Measurements from ENCODE around the gene TRAM2. TPM values are rescaled to one million over a fixed set of nuclear protein-coding genes. Genes with fewer than 3 reads are reported as not detected.
A peak's percentile ranks its signal among the peaks of the same experiment; 100 is the strongest.

The TRAM2 gene
- total RNA-seq, 1 experiment from 2014 or later: 13.4 TPM

- TF ChIP-seq, protein P1, sequence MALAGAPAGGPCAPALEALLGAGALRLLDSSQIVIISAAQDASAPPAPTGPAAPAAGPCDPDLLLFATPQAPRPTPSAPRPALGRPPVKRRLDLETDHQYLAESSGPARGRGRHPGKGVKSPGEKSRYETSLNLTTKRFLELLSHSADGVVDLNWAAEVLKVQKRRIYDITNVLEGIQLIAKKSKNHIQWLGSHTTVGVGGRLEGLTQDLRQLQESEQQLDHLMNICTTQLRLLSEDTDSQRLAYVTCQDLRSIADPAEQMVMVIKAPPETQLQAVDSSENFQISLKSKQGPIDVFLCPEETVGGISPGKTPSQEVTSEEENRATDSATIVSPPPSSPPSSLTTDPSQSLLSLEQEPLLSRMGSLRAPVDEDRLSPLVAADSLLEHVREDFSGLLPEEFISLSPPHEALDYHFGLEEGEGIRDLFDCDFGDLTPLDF (CRISPR knock-in tag; IDR thresholded peaks at IDR 0.05): no peak
- no peak for TF ChIP-seq ATF2 (CRISPR knock-in tag; IDR thresholded peaks at IDR 0.05; ENCODE audit: borderline replicate concordance, low read depth)
- TF ChIP-seq, protein P2, sequence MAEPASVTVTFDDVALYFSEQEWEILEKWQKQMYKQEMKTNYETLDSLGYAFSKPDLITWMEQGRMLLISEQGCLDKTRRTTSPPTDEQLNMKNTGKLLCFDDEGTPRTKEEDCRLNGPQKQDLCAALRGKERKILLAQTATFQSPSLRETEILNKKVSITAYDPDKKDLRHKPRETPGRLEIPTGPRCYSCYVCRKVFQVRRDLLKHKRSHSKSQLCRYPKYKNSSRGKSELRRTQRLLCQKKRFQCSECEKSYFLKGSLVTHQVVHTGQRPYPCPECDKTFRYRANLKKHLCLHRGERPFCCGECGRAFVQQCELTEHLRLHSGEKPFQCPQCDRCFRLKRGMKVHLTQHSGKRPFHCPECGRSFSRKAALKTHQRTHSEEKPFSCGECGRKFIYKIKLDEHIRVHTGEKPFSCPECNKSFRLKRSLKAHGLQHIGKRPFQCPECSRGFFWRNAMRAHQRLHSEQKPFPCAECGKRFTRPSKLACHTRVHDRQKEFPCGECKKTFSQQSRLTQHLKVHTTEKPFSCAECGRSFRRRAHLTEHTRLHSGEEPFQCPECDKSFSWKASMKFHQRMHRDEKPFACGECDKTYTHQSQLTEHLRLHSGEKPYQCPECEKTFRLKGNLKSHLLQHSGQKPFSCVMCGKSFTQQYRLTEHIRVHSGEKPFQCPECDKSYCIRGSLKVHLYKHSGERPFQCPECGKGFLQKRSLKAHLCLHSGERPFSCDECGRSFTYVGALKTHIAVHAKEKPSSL (CRISPR knock-in tag; conservative IDR thresholded peaks at IDR 0.05): no peak
- TF ChIP-seq ZNF219 (CRISPR knock-in tag; IDR thresholded peaks at IDR 0.05; ENCODE audit: borderline replicate concordance): no peak
- TF ChIP-seq MXD4 (CRISPR knock-in tag; IDR thresholded peaks at IDR 0.05; ENCODE audit: borderline replicate concordance): no peak
- TF ChIP-seq, protein P3, sequence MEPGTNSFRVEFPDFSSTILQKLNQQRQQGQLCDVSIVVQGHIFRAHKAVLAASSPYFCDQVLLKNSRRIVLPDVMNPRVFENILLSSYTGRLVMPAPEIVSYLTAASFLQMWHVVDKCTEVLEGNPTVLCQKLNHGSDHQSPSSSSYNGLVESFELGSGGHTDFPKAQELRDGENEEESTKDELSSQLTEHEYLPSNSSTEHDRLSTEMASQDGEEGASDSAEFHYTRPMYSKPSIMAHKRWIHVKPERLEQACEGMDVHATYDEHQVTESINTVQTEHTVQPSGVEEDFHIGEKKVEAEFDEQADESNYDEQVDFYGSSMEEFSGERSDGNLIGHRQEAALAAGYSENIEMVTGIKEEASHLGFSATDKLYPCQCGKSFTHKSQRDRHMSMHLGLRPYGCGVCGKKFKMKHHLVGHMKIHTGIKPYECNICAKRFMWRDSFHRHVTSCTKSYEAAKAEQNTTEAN (CRISPR knock-in tag; IDR thresholded peaks at IDR 0.05): no peak
- TF ChIP-seq ARID4B (CRISPR knock-in tag; IDR thresholded peaks at IDR 0.05; ENCODE audit: borderline replicate concordance): no peak
- no peak for TF ChIP-seq ZBTB21 (CRISPR knock-in tag; IDR thresholded peaks at IDR 0.05; ENCODE audit: borderline replicate concordance)
- no peak for TF ChIP-seq NFE2L1 (CRISPR knock-in tag; IDR thresholded peaks at IDR 0.05)
- no peak for TF ChIP-seq ZNF138 (CRISPR knock-in tag; conservative IDR thresholded peaks at IDR 0.05)
- no peak for TF ChIP-seq ZNF232 (CRISPR knock-in tag; IDR thresholded peaks at IDR 0.05)
These were observed 21.2 kb downstream of the TRAM2 start (continued) for GRCh38 chr6:52555518-52556233.

GRCh38 chr6:52554684-52555280 is 22.1 kb downstream of the TRAM2 start:
- no peaks in the 10 kb centered on the region for H3K27me3 Mint-ChIP-seq (ENCODE audit: low read depth)
- POLR2A ChIA-PET: interaction anchor here (0.6 kb wide), 1 partner anchor 12 kb away, joined by 3 read pairs; no protein-coding TSS in a partner anchor
- ATAC-seq (no peak), DNase-seq (ENCODE audit: low spot score) (no peak)
- H3K27ac Mint-ChIP-seq: no peak overlapping the region
- CTCF ChIA-PET: no interaction called here
- H3K4me1 Mint-ChIP-seq: peaks cover 62% of the 10 kb centered on the region
- H3K36me3 Mint-ChIP-seq: no peaks in the 10 kb centered on the region
- H3K4me3 Mint-ChIP-seq: no peak overlapping the region
- no peaks in the 10 kb centered on the region for H3K9me3 Mint-ChIP-seq
- TF ChIP-seq ZNF121 (CRISPR knock-in tag; IDR thresholded peaks at IDR 0.05) (peak; percentile 87), EMX1 (CRISPR knock-in tag; IDR thresholded peaks at IDR 0.05) (no peak)
